Tongue (tissue), 2 donors: Measurements from ENCODE around the gene NPFFR1. TPM values are rescaled to one million over a fixed set of nuclear protein-coding genes. Genes with fewer than 3 reads are reported as not detected.
A peak's percentile ranks its signal among the peaks of the same experiment; 100 is the strongest.
"Not testable (repeated sequence)": the region's sequence is repeated elsewhere in the genome, so short reads cannot be mapped to it uniquely, and the experiment has no call there.

ENCODE experiments used
- DNase-seq: peaks from one replicate; pipeline ENCODE4 v3.0.0-alpha.2; 2015
- total RNA-seq: library from RNA; depleted of rRNA; stranded (reverse); fragments of >200 nt; gene quantifications from one replicate; pipeline ENCODE4 v1.2.3, GENCODE V29; 2014

The NPFFR1 gene
- total RNA-seq, 1 donor from 2014 or later, result not detected

DNA sequence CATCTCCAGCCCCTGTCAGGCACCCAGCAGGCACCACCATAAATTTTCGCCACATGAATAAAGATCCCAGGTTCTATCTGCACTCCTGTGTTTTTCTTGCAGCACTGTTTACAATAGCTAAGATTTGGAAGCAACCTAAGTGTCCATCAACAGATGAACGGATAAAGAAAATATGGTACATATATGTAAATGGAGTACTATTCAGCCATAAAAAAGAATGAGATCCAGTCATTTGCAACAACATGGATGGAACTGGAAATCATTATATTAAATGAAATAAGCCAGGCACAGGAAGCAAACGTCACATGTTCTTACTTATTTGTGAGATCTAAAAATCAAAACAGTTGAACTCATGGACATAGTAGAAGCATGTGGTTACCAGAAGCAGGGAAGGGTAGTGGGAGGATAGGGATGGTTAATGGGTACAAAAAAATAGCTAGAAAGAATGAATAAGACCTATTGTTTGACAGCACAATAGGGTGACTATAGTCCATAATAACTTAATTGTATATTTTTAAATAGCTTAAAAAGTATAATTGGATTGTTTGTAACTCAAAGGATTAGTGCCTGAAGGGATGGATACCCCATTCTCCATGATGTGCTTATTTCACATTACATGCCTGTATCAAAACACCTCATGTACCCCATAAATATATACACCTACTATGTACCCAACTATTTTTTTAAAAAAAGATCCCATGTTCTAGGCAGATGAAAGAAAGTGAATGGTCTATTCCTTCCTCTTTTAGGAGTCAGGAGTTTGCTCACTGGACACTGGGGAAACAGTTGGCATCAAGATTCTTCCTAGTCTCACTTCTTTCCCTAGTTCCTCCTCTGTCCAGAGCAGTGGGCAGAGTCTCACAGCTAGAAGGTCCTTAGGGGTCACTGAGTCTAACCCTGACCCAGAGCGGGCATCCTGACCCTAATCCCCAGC, 1.0 kb upstream of the NPFFR1 start:
- DNase-seq, result no peak

DNA sequence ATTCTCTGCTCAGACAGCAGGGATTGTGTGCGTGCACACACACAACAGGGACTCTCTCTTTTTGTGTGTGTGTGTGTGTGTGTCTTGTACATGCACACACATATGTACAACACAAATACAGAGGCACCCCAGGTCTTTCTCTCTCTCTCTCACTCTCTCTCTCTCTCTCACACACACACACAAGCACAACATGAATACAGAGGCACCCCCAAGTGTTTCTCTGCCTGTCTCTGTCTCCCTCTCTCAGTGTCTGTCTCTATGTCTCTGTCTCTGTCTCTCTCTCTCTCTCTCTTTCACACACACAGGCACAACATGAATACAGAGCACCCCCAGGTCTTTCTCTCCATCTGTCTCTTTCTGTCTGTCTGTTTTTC, 746 bp downstream of the NPFFR1 start:
- DNase-seq, result no peak

GRCh38 chr10:70281609-70282008, 2.2 kb downstream of the NPFFR1 start:
- no peak for DNase-seq

DNA sequence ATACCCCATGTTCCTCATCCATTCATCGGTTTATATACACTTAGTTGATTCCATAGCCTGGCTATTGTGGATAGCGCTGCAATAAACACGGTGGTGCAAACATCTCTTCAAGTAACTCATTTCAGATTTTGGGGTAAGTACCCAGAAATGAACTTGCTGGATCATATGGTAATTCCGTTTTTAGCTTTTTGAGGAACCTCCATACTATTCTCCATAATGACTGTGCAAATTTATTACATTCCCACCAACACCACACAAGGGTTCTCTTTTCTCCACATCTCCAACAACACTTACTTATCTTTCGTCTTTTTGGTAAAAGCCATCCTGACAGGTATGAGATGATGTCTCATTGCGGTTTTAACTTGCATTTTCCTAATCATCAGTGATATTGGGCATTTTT, 3.7 kb downstream of the NPFFR1 start:
- DNase-seq, result no peak

GRCh38 chr10:70277396-70278030, 6.3 kb downstream of the NPFFR1 start:
- DNase-seq, result no peak

GRCh38 chr10:70274643-70275042, 9.2 kb downstream of the NPFFR1 start:
- DNase-seq, result no peak

GRCh38 chr10:70272925-70273316, 10.9 kb downstream of the NPFFR1 start:
- DNase-seq, result no peak

- DNase-seq, result no peak
Measured at GRCh38 chr10:70271996-70272924, 11.5 kb downstream of the NPFFR1 start.

- no peak for DNase-seq
Measured at GRCh38 chr10:70270952-70271351, 12.9 kb downstream of the NPFFR1 start.

GRCh38 chr10:70269741-70270140, 14.1 kb downstream of the NPFFR1 start:
- no peak for DNase-seq

DNA sequence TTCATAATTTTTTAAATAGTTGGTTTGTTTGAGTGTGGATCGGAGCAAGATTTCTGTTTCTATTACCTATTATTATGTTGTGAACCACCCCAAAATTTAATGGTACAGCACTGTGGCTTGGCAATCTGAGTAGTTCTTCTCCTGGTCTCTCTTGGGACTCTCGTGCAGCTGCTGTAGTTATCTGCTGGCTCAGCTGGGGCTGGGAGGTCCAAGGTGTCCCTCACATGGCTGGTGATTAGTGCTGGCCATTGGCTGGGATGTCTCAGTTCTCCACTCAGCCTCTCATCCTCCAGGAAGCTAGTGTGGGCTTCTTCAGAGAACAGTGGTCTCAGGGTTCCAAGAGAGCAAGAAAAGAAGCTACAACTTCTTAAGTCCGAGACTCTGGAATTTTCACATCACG, 15.4 kb downstream of the NPFFR1 start:
- no peak for DNase-seq

- DNase-seq, result no peak
Measured at GRCh38 chr10:70267161-70267933, 16.5 kb downstream of the NPFFR1 start.

GRCh38 chr10:70266701-70267100, 17.1 kb downstream of the NPFFR1 start:
- no peak for DNase-seq

DNA sequence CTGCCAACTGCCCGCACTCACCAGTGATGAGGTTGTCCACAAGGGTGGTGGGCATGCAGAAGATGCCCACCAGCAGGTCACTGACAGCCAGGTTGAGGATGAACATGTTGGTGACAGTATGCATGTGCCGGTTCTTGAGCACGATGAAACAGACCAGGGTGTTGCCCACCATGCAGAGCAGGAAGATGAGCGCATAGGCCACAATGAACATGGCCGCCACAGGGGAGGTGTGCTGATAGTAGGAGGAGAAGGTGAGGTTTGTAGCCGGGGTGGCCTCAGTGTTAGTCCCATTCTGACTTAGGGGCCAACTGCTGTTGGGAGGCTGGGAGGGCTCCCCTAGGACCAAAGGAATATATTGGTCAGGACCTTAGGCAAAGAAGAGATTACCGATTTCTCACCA, 17.7 kb downstream of the NPFFR1 start:
- DNase-seq, result no peak

- peak; percentile 7 for DNase-seq
Measured at GRCh38 chr10:70265032-70265689, 18.6 kb downstream of the NPFFR1 start.

DNA sequence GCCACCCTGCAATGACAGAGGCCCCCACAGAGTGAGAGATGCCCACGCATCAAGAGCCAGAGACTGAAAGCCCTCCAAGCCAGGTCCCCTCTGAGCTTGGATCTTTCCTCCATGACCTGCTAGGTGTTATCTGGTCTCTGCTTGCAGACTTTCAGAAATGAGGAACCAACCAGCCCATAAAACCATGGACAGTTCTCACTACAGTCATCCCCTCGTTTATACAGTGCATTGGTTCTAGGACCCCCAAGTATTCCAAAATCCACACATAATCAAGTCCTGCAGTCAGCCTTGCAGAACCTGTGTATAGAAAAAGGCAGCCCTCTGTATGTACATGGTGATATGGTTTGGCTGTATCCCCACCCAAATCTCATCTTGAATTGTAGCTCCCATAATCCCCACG, 23.1 kb downstream of the NPFFR1 start:
- DNase-seq, result no peak

- DNase-seq, result no peak
Measured at GRCh38 chr10:70260259-70260658, 23.5 kb downstream of the NPFFR1 start.

- no peak for DNase-seq
Measured at GRCh38 chr10:70258216-70258615, 25.6 kb downstream of the NPFFR1 start.

- not testable (repeated sequence) for DNase-seq
Measured at GRCh38 chr10:70257816-70258215, 26.0 kb downstream of the NPFFR1 start.

DNA sequence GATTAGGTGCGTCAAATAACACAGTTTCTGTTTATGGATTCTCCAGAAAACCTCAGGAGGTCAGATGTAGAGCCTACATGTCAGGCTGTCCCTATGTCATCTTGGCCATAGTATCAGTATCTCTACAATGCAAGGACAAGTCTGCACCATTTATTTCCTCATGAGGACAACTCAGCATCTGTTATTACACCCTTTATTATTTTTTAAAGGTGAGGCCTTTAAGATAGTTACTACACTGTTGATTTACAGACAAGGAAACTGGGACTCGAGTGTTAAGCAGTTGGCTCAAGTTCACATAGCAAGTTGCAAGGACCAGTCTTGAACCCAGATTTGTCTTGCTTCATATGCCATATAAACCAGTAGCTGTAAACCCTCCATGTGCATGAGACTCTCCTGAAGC, 27.3 kb downstream of the NPFFR1 start:
- DNase-seq, result no peak
